Cardiac fibroblast (primary cell): ENCODE results near the gene ZNF446.
"Not testable (repeated sequence)": the region's sequence is repeated elsewhere in the genome, so short reads cannot be mapped to it uniquely, and the experiment has no call there.

Experiments used
- DNase-seq, 2 donors: peaks; one replicate each; pipeline versions ENCODE4 v3.0.0 to v3.0.0-alpha.2; 2010; ENCODE audit warnings: low read depth in 2 of 2
- H3K4me3 ChIP-seq, 2 donors: replicated peaks in 1 of 2; 1 replicate in 1 of 2; 2 replicates in 1 of 2; pipeline ENCODE4 v1.5.1; 2011; ENCODE audit warnings: low read depth in 2 of 2, low read length in 2 of 2, mild to moderate bottlenecking in 2 of 2, moderate library complexity in 1 of 2
- CTCF ChIP-seq: IDR thresholded peaks from one replicate; pipeline ENCODE4 v1.5.1; 2011; ENCODE audit warnings: low read depth, mild to moderate bottlenecking, low read length, inconsistent platforms

ZNF446 gene

GRCh38 chr19:58491393-58491792, 15.2 kb downstream of the ZNF446 start:
- no peak for DNase-seq
- no peak for TF ChIP-seq CTCF
- H3K4me3 ChIP-seq: no peak overlapping the region

GRCh38 chr19:58492265-58492664, 16.1 kb downstream of the ZNF446 start:
- no peak overlapping the region for H3K4me3 ChIP-seq
- DNase-seq: no peak
- TF ChIP-seq CTCF: no peak

GRCh38 chr19:58497634-58498170, 21.6 kb downstream of the ZNF446 start:
- TF ChIP-seq CTCF: no peak
- no peak for DNase-seq
- H3K4me3 ChIP-seq: no peak overlapping the region

GRCh38 chr19:58498316-58499020, 22.3 kb downstream of the ZNF446 start:
- H3K4me3 ChIP-seq: peak overlapping the region; percentile 43 to 51
- no peak for DNase-seq
- no peak for TF ChIP-seq CTCF

GRCh38 chr19:58499021-58499927, 23.1 kb downstream of the ZNF446 start:
- peak; percentile 50 for TF ChIP-seq CTCF
- peak; percentile 99 for DNase-seq
- peak overlapping the region; percentile 57 to 68 for H3K4me3 ChIP-seq

GRCh38 chr19:58500242-58500641, 24.1 kb downstream of the ZNF446 start:
- no peak for TF ChIP-seq CTCF
- no peak for DNase-seq

GRCh38 chr19:58507602-58508223, 31.6 kb downstream of the ZNF446 start:
- DNase-seq, H3K4me3 ChIP-seq: not testable (repeated sequence)

More at GRCh38 chr19:58500242-58500641, 24.1 kb downstream of the ZNF446 start:
- peak overlapping the region in 1 of 2 donors; percentile 57 for H3K4me3 ChIP-seq
